Left lung (tissue), 10 donors: Measurements from ENCODE around the gene KCNE3. TPM values are rescaled to one million over a fixed set of nuclear protein-coding genes. Genes with fewer than 3 reads are reported as not detected.

Experiments
- ATAC-seq: fragments of 200-7000 bp; cut with Tn5 transposase; one replicate; pipeline ENCODE4 v1.9.1; 2020; ENCODE audit warnings: moderate library complexity
- DNase-seq, 4 donors: peaks; one replicate each; pipeline ENCODE4 v3.0.0-alpha.2; 2013 to 2020
- H3K27ac ChIP-seq, 2 donors: fragments of 200-600 bp; sonication (generic) in 1 of 2; one replicate each; pipeline versions ENCODE4 v1.5.0 to v1.8.0; 2020 to 2021
- H3K27me3 ChIP-seq, 2 donors: fragments of 200-600 bp; sonication (generic) in 1 of 2; one replicate each; pipeline versions ENCODE4 v1.5.0 to v1.8.0; 2020 to 2021
- H3K36me3 ChIP-seq, 2 donors: fragments of 200-600 bp; sonication (generic) in 1 of 2; one replicate each; pipeline versions ENCODE4 v1.5.0 to v1.8.0; 2020 to 2021
- H3K4me1 ChIP-seq, 2 donors: fragments of 200-600 bp; one replicate each; pipeline ENCODE4 v1.8.0; 2021
- H3K4me3 ChIP-seq, 2 donors: fragments of 200-600 bp; sonication (generic) in 1 of 2; one replicate each; pipeline versions ENCODE4 v1.5.0 to v1.8.0; 2020 to 2021; ENCODE audit warnings: mild to moderate bottlenecking in 1 of 2
- H3K9me3 ChIP-seq, 2 donors: fragments of 200-600 bp; sonication (generic) in 1 of 2; one replicate each; pipeline versions ENCODE4 v1.5.0 to v1.8.0; 2020 to 2021
- CTCF ChIP-seq, 2 donors: fragments of 200-600 bp; sonication (generic) in 1 of 2; IDR thresholded peaks; one replicate each; pipeline versions ENCODE4 v1.5.0 to v1.8.0; 2021; ENCODE audit warnings: antibody characterized with exemption in 2 of 2
- intact Hi-C, 2 donors: fragments of 100-400 bp; cut with DNase I; formaldehyde crosslinking; loops; one replicate each; pipeline versions ENCODE4 v1.11.2 to v1.14.2; 2022
- polyA plus RNA-seq, 6 donors: library from polyadenylated mRNA; unstranded; fragments of 120-200 nt; gene quantifications; one replicate each; pipeline ENCODE4 v1.2.1, GENCODE V29; 2013; ENCODE audit not compliant: insufficient read length in 6 of 6
- total RNA-seq, 2 donors: library from RNA; stranded (reverse); fragmentation: NEBNext Ultra II Directional; extraction: Animal tissue kit (Norgen Biotek cat#: 25700); gene quantifications; one replicate each; pipeline ENCODE4 v1.2.1, GENCODE V29; 2021
- donor health status: DM: no; HTN: yes; CAD: no.
- donor health status: DM: no; HTN: no; CAD: no.

The KCNE3 gene
- total and polyA plus RNA-seq, 8 donors = 9.7 to 26.6 (median 13.3) TPM

- H3K4me3 ChIP-seq = no peak overlapping the region
- DNase-seq (no peak), ATAC-seq (no peak)
- TF ChIP-seq CTCF (IDR thresholded peaks at IDR 0.05) = no peak
- no peaks in the 10 kb centered on the region for H3K36me3 ChIP-seq
- peaks cover 0 to 11% of the 10 kb centered on the region in 2 donors for H3K9me3 ChIP-seq
- no peaks in the 10 kb centered on the region for H3K27me3 ChIP-seq
- no peak overlapping the region for H3K27ac ChIP-seq
- intact Hi-C loops = no loop called here
- no peaks in the 10 kb centered on the region for H3K4me1 ChIP-seq
These were observed 36.8 kb upstream of the KCNE3 start for GRCh38 chr11:74504100-74504691.

GRCh38 chr11:74494916-74495315 lies 27.6 kb upstream of the KCNE3 start:
- no peak for ATAC-seq
- Histone ChIP-seq H3K27ac (no peak overlapping the region), H3K9me3 (no peaks in the 10 kb centered on the region), H3K4me1 (peaks cover 6 to 19% of the 10 kb centered on the region in 2 donors), H3K36me3 (no peaks in the 10 kb centered on the region), H3K27me3 (no peaks in the 10 kb centered on the region), H3K4me3 (no peak overlapping the region)
- intact Hi-C loops = no loop called here
- TF ChIP-seq CTCF (IDR thresholded peaks at IDR 0.05) = no peak
- no peak for DNase-seq

- ATAC-seq (peak; percentile 0), DNase-seq (no peak)
- H3K4me1 ChIP-seq = peaks cover 6 to 19% of the 10 kb centered on the region in 2 donors
- H3K27me3 ChIP-seq = no peaks in the 10 kb centered on the region
- H3K36me3 ChIP-seq = no peaks in the 10 kb centered on the region
- H3K9me3 ChIP-seq = no peaks in the 10 kb centered on the region
- intact Hi-C loops = no loop called here
- H3K4me3 ChIP-seq = peak overlapping the region; percentile 91 to 95
- peak overlapping the region; percentile 99 for H3K27ac ChIP-seq
- no peak for TF ChIP-seq CTCF (IDR thresholded peaks at IDR 0.05)
These were observed 26.7 kb upstream of the KCNE3 start for GRCh38 chr11:74493791-74494630.

GRCh38 chr11:74492974-74493790 lies 25.8 kb upstream of the KCNE3 start, which contains the start of gene LIPT2:
Gene LIPT2 (minus strand): TSS chr11:74493724. CDS start chr11:74493703, 21 bp downstream.
- ATAC-seq = peak; percentile 98
- peak; percentile 91 to 100 (median 98) for DNase-seq
- H3K9me3 ChIP-seq = no peaks in the 10 kb centered on the region
- intact Hi-C loops = no loop called here
- peaks cover 6 to 19% of the 10 kb centered on the region in 2 donors for H3K4me1 ChIP-seq
- no peaks in the 10 kb centered on the region for H3K36me3 ChIP-seq
- no peaks in the 10 kb centered on the region for H3K27me3 ChIP-seq
- H3K27ac ChIP-seq = peak within 1 kb of the TSS; percentile 99
- TF ChIP-seq CTCF (IDR thresholded peaks at IDR 0.05) = no peak
- peak within 1 kb of the TSS; percentile 91 to 95 for H3K4me3 ChIP-seq
